CD4-positive, alpha-beta T cell treated with Interleukin-4 for 1 hour (primary cell): ENCODE data around the gene NRSN1.
"Not testable (repeated sequence)": the region's sequence is repeated elsewhere in the genome, so short reads cannot be mapped to it uniquely, and the experiment has no call there.

Experiments
- DNase-seq, 2 donors: peaks; one replicate each; pipeline ENCODE4 v3.0.0-alpha.2; 2020 to 2022

Gene NRSN1, protein sequence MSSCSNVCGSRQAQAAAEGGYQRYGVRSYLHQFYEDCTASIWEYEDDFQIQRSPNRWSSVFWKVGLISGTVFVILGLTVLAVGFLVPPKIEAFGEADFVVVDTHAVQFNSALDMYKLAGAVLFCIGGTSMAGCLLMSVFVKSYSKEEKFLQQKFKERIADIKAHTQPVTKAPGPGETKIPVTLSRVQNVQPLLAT

GRCh38 chr6:24125980-24126379 is at the start of gene NRSN1:
Gene NRSN1 (plus strand): TSS chr6:24126215. CDS start chr6:24134328, 8,113 bp downstream.
- no peak for DNase-seq

DNA sequence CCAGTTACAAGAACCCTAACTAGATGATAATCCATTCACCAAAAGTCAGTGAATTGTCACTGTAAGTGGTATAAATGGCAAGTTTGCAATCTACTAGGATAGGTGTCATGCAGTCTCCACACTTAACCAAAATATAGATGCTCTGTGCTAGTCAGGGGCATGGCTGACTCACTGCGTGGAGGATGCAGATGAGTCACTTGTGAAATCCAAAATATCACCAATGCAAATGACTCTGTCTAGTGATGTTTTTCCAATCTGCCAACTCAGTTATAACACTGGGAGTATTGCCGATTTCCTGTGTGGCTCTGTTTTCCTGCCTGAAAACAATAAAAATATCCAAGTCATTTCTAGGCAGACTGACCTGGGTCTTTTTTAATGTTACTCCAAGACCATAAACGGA is 47.8 kb upstream of the NRSN1 start:
- DNase-seq: no peak

DNA sequence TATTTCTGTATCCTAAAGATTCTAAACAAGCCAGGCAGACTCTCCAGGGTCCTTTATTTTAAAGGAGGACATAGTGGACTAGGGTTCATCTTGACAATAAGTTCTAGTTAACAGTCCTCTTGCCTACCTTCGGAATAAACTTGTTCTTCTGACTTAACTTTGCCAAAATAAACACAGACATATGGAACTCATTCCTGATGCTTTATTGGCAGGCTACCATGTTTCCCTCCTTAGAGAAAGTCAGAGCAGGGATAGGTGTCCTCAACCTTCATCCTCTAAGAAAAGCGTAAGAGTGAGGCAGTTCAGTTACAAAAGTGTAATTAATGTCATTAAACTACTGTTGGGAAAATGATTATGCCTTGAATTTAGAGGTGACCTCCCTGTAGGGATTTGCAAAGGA is 46.9 kb upstream of the NRSN1 start:
- DNase-seq: no peak

GRCh38 chr6:24080711-24081110 is 45.3 kb upstream of the NRSN1 start:
- DNase-seq: no peak

- no peak for DNase-seq
Observed at GRCh38 chr6:24089736-24090135, 36.3 kb upstream of the NRSN1 start.

DNA sequence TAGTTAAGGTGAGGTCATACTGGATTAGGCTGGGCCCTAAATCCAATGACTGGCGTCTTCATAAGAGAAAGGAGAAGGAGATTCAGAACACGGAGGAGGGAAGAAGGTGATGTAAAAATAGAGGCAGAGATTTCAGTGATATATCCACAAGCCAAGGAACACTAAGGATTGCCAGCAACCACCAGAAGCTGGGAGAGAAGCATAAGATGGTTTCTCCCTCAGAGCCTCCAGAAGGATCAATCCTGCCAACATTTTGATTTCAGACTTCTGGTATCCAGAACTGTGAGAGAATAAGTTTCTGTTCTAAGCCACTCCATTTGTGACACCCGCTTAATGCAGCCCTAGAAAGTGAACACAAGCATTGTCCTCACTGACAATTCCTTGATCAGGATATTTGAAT is 33.6 kb upstream of the NRSN1 start:
- no peak for DNase-seq

GRCh38 chr6:24093381-24093780 is 32.6 kb upstream of the NRSN1 start:
- no peak for DNase-seq

DNA sequence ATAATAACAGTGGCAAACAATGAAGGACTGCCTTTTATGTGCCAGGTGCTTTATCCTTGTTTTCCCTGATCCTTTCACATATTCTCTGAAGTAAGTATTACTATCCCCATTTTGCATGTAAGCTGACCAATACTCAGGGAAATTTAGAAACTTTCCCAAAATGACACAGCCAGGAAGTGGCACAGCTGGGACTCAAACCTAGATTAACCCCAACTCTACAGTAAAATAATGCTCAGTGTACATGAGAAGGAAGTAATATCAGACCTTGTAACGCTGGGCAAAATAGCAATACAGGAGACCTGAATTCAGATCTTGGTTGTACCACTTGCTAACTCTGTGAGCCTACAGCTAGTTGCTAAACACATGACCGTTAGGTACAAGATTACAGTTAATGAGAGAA is 26.8 kb upstream of the NRSN1 start:
- no peak for DNase-seq

DNA sequence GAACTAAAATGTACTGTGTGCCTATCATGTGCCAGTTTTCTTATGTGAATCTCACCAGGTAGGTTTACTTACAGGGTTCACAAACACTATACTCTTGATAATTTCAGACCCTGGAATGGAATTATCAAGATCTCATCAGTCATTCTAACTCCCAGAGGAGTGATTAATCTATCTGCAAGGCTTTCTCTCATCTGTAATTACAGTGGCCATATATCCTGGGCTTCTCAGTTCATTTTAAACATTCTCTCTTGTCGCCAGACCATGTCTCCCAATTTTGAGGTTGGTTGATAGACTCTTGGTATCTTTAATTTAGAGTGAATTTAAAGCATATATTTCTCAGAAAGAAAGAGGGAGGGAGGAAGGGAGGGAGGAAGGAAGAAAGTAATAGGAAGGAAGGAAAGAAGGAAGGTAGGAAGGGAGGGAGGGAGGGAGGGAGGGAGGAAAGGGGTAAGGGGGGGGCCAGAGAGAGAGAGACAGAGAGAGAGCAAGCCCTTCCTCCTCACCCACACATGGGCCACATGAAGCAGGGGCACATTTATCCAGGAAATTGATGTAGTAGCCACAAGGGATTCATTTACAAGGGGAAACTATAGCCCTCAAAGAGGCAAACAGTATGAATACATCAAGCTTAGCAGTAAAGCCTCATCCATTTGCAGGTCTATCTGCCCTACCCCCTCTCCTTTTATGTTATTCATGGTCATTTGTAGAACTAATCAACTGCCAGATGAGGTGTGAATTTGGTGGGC is 25.8 kb upstream of the NRSN1 start:
- no peak for DNase-seq

- no peak for DNase-seq
Observed at GRCh38 chr6:24100770-24101155, 25.3 kb upstream of the NRSN1 start.

GRCh38 chr6:24105191-24105590 is 20.8 kb upstream of the NRSN1 start:
- DNase-seq: no peak

GRCh38 chr6:24106291-24106690 is 19.7 kb upstream of the NRSN1 start:
- DNase-seq: no peak

GRCh38 chr6:24107294-24107693 is 18.7 kb upstream of the NRSN1 start:
- DNase-seq: no peak

- no peak for DNase-seq
Observed at GRCh38 chr6:24108056-24108455, 18.0 kb upstream of the NRSN1 start.

- DNase-seq: no peak
Observed at GRCh38 chr6:24110417-24110816, 15.6 kb upstream of the NRSN1 start.

GRCh38 chr6:24113891-24114290 is 12.1 kb upstream of the NRSN1 start:
- DNase-seq: no peak

DNA sequence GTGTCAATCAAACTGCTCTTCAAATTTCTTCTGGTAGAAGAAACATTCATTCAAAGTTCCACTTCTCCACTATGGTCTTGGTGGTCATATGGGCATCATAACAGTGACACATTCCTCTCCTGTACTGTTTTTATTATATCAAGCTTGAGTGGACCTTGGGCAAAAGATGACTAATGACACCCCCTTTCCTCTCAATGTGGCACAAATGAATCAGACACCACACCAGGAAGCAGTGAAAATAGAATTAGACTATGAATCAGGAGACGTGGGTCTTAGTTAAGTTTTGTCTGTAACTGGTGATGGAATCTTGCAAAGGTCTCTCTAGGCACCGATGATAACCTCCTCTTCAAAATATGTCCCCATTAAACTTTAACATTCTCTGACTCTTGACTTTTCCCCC is 9.0 kb upstream of the NRSN1 start:
- no peak for DNase-seq

GRCh38 chr6:24122139-24122538 is 3.9 kb upstream of the NRSN1 start:
- DNase-seq: no peak

DNA sequence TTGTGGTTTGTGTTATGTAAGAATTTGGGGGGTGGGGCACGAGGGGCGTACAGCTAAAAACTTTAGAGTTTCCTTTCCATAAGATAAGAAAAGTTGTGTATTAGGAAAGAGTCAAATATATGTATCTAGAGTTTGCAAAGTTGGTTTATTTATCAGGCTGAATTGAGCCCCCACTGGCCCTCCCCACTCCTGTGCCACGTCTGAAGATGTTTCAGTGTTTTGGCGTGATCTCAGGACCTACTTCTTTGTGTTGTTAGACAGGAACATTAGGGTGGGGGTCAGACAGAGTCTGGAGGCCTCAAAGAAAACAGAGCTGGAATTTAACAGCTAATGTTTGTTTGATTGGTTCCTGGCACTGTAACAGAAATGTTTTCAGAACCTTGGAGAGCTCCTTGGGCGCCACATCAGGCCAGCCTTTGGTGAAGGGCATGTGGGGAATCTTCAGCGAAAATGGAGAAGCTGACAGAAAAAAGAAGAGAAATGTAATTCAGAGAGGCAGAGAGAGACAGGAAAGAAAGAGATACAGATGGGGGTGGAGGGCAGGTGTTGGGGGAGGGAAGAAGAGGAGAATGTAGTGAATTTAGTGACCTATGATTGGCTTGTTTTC is 674 bp downstream of the NRSN1 start:
- DNase-seq: peak in 1 of 2 donors; percentile 11

- DNase-seq: no peak
Observed at GRCh38 chr6:24127316-24127715, 1.3 kb downstream of the NRSN1 start.

DNA sequence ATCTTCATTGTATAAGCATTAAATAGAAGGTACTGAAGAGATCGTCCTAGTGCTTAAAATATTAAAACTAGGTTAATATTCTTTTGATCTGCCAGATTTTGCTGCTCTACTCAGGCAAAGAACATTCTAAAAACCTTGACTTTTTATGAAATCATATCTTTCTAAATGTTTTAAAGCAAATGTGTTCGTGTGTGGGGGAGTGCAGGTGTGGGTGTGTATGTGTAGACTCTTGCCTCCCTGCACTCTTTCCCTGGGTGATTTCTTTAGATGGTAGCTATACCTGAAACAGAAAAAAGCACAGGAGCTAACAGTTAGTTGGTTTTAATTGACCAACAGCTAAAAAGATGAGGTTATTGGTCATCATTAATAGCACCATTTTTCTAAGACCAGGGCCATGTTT is 5.7 kb downstream of the NRSN1 start:
- no peak for DNase-seq

DNA sequence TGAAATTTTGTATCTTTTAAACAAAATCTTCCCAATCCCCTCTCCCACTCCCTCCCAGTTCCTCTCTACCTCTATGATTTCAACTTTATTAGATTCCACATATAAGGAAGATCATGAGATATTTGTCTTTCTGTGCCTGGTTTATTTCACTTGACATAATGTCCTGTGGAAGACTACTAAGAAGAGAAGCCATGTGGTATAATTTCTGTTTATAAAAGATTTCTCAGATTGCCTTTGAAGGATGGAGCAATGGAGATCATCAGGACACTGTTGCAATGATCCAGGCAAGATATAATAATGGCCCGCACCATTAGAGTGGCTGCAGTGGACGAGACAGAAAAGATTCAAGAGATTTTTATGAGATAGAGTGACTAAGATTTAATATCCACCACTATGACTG is 13.1 kb downstream of the NRSN1 start:
- DNase-seq: no peak

GRCh38 chr6:24139639-24140038 is 13.6 kb downstream of the NRSN1 start:
- DNase-seq: no peak

DNA sequence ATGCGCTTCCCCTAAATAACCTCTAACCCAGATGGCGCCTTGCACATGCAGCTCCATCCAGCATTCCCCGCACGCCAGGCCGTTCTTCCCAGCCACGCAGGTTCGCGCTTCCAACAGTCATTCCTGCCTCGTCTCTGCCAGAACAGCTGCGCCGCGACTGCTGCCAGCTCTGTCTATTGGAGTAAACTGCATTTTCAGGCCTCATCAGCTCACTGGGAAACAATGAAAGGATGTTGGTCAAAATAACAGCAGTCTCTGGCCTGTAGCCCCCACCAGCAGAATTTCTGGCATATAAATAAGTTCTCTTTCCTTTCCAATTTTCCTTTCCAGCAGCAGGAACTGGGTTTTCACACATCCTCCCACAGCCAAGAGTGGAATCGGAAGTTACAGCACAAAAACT is 14.6 kb downstream of the NRSN1 start:
- DNase-seq: no peak

DNA sequence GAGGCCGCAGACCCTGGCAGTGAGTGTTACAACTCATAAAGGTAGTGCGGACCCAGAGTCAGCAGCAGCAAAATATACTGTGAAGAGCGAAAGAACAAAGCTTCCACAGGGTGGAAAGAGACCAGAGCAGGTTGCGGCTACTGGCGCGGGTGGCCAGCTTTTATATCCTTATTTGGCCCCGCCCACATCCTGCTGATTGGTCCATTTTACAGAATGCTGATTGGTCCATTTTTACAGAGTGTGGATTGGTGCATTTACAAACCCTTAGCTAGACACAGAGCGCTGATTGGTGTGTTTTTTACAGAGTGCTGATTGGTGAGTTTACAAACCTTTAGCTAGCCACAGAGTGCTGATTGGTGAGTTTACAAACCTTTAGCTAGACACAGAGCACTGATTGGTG is 16.7 kb downstream of the NRSN1 start:
- not testable (repeated sequence) for DNase-seq
